HCT116 (cell line): Measurements from ENCODE around the gene COBL. TPM values are rescaled to one million over a fixed set of nuclear protein-coding genes. Genes with fewer than 3 reads are reported as not detected.

Source experiments
- ATAC-seq: fragments of 200-7000 bp; cut with Tn5 transposase; 2 replicates; pipeline ENCODE4 v1.9.1; 2020; ENCODE audit warnings: mild to moderate bottlenecking, moderate library complexity
- BruUV-seq: library from RNA; stranded (reverse); fragments of 400-500 nt; replicated peaks from 2 replicates; lab custom pipeline; 2021; lab: Mats Ljungman, UMichigan
- CTCF ChIA-PET: fragments of 300-600 bp; sonication (Branson Sonifier 250); formaldehyde crosslinking; loops from one replicate; lab custom pipeline; 2021; ENCODE audit warnings: antibody characterized with exemption; lab: Charles Lee
- POLR2A ChIA-PET: fragments of 300-600, 350-600 bp; sonication (Branson Sonifier 250); formaldehyde crosslinking; loops from one replicate; lab custom pipeline; 2021; ENCODE audit warnings: antibody characterized with exemption; lab: Charles Lee
- RAD21 ChIA-PET, 2 experiments: fragments of 300-600 bp; sonication (Branson Sonifier 250); formaldehyde crosslinking; loops; one replicate each; lab custom pipeline; 2023; ENCODE audit warnings: low total read pairs in 2 of 2; ENCODE audit not compliant: uncharacterized antibody in 2 of 2, unreplicated experiment in 2 of 2, low non-redundant PET in 1 of 2; lab: Charles Lee
- DNase-seq: peaks from one replicate; pipeline ENCODE4 v3.0.0-alpha.2; 2010; ENCODE audit warnings: low read depth, low spot score
- H2AFZ ChIP-seq: fragments of 200-600 bp; shearing (Covaris generic), sonication (generic); 2 replicates; pipeline ENCODE4 v1.6.1; 2017; ENCODE audit warnings: low read depth, mixed run types, mixed read lengths, antibody characterized with exemption, low read length; ENCODE audit not compliant: poor library complexity, severe bottlenecking
- H3K27ac ChIP-seq: 2 replicates; pipeline ENCODE4 v1.5.1; 2012; ENCODE audit warnings: low read depth, low read length
- H3K27me3 ChIP-seq: fragments of 200-600 bp; sonication (generic); 2 replicates; pipeline ENCODE4 v1.6.1; 2016; ENCODE audit warnings: mixed run types, low read length, mixed read lengths; ENCODE audit not compliant: insufficient read depth
- H3K36me3 ChIP-seq, 2 experiments: fragments of 200-500 bp in 1 of 2; fragments of 200-600 bp in 1 of 2; sonication (Bioruptor generic) in 1 of 2; sonication (generic) in 1 of 2; 2 replicates each; pipeline versions ENCODE4 v1.5.1 to v1.6.1; 2014 to 2016; ENCODE audit warnings: low read length in 2 of 2, inconsistent platforms in 1 of 2, mixed read lengths in 1 of 2, mixed run types in 1 of 2; ENCODE audit not compliant: insufficient read depth in 2 of 2, control insufficient read depth in 1 of 2
- H3K4me1 ChIP-seq, 2 experiments: fragments of 200-600 bp in 1 of 2; sonication (generic) in 1 of 2; 2 replicates each; pipeline versions ENCODE4 v1.5.1 to v1.6.1; 2012 to 2017; ENCODE audit warnings: low read length in 2 of 2, inconsistent platforms in 1 of 2, mild to moderate bottlenecking in 1 of 2, mixed read lengths in 1 of 2, mixed run types in 1 of 2, moderate library complexity in 1 of 2; ENCODE audit not compliant: insufficient read depth in 2 of 2, control insufficient read depth in 1 of 2
- H3K4me2 ChIP-seq: fragments of 200-600 bp; sonication (generic); 2 replicates; pipeline ENCODE4 v1.6.1; 2017; ENCODE audit warnings: mixed run types, low read length, mixed read lengths
- H3K4me3 ChIP-seq, 2 experiments: fragments of 200-600 bp in 1 of 2; sonication (generic) in 1 of 2; replicated peaks in 1 of 2; 2 replicates each; pipeline ENCODE4 v1.5.1; 2011 to 2016; ENCODE audit warnings: low read length in 2 of 2, control low read depth in 1 of 2, low read depth in 1 of 2, mild to moderate bottlenecking in 1 of 2, mixed read lengths in 1 of 2, mixed run types in 1 of 2
- H3K79me2 ChIP-seq: fragments of 200-600 bp; sonication (generic); 2 replicates; pipeline ENCODE4 v1.6.1; 2017; ENCODE audit warnings: mild to moderate bottlenecking, mixed run types, low read length, moderate library complexity, mixed read lengths; ENCODE audit not compliant: insufficient read depth
- H3K9ac ChIP-seq: fragments of 200-600 bp; sonication (generic); 2 replicates; pipeline ENCODE4 v1.6.1; 2016; ENCODE audit warnings: low read length, mixed read lengths
- H3K9me2 ChIP-seq: fragments of 200-600 bp; sonication (generic), shearing (Covaris generic); 2 replicates; pipeline ENCODE4 v1.6.1; 2017; ENCODE audit warnings: mixed run types, mild to moderate bottlenecking, moderate library complexity; ENCODE audit not compliant: insufficient read depth
- H3K9me3 ChIP-seq, 2 experiments: fragments of 200-500 bp in 1 of 2; fragments of 200-600 bp in 1 of 2; sonication (Bioruptor generic) in 1 of 2; sonication (generic) in 1 of 2; 2 replicates each; pipeline ENCODE4 v1.6.1; 2014 to 2017; ENCODE audit warnings: low read length in 2 of 2, mixed read lengths in 2 of 2, inconsistent platforms in 1 of 2, low read depth in 1 of 2, mild to moderate bottlenecking in 1 of 2, mixed run types in 1 of 2, moderate library complexity in 1 of 2; ENCODE audit not compliant: control insufficient read depth in 1 of 2, insufficient read depth in 1 of 2
- H4K20me1 ChIP-seq: fragments of 200-600 bp; sonication (generic), shearing (Covaris generic); 2 replicates; pipeline ENCODE4 v1.6.1; 2017; ENCODE audit warnings: mixed run types, mild to moderate bottlenecking, moderate library complexity; ENCODE audit not compliant: insufficient read depth
- ATF3 ChIP-seq: IDR thresholded peaks from 2 replicates; pipeline ENCODE4 v1.6.1; 2012
- CBX3 ChIP-seq: IDR thresholded peaks from 2 replicates; pipeline ENCODE4 v1.6.1; 2012; ENCODE audit warnings: low read depth
- CEBPB ChIP-seq: IDR thresholded peaks from 2 replicates; pipeline ENCODE4 v1.6.1; 2012; ENCODE audit warnings: low read depth
- JUND ChIP-seq: IDR thresholded peaks from 2 replicates; pipeline ENCODE4 v1.6.1; 2012
- RAD21 ChIP-seq: IDR thresholded peaks from 2 replicates; pipeline ENCODE4 v1.6.1; 2012; ENCODE audit warnings: low read depth, mild to moderate bottlenecking
- SP1 ChIP-seq: IDR thresholded peaks from 2 replicates; pipeline ENCODE4 v1.6.1; 2012; ENCODE audit warnings: low read depth
- ZBTB33 ChIP-seq: IDR thresholded peaks from 2 replicates; pipeline ENCODE4 v1.6.1; 2011; ENCODE audit warnings: mild to moderate bottlenecking, low read length, moderate library complexity; ENCODE audit not compliant: insufficient replicate concordance; ENCODE audit errors: extremely low read depth
- intact Hi-C: fragments of 100-400 bp; cut with micrococcal nuclease; formaldehyde crosslinking; loops from 2 replicates; pipeline ENCODE4 v1.10.0; 2022
- total RNA-seq: library from RNA; stranded (reverse); gene quantifications from one replicate; pipeline ENCODE4 v1.2.1, GENCODE V29; 2021; ENCODE audit not compliant: unreplicated experiment
- TF ChIP-seq, protein P1 (sequence below), 3 experiments: fragments of 200-600 bp in 1 of 3; sonication (generic) in 1 of 3; IDR thresholded peaks in 2 of 3; conservative IDR thresholded peaks in 1 of 3; 2 replicates each; pipeline ENCODE4 v1.5.1; 2012 to 2017; ENCODE audit warnings: low read depth in 2 of 3, low read length in 2 of 3, antibody characterized with exemption in 1 of 3, borderline replicate concordance in 1 of 3, control low read depth in 1 of 3, mild to moderate bottlenecking in 1 of 3, mixed read lengths in 1 of 3, mixed run types in 1 of 3, moderate library complexity in 1 of 3; ENCODE audit not compliant: insufficient read depth in 1 of 3

COBL gene
- total RNA-seq, 1 experiment from 2014 or later, result 19.3 TPM

DNA sequence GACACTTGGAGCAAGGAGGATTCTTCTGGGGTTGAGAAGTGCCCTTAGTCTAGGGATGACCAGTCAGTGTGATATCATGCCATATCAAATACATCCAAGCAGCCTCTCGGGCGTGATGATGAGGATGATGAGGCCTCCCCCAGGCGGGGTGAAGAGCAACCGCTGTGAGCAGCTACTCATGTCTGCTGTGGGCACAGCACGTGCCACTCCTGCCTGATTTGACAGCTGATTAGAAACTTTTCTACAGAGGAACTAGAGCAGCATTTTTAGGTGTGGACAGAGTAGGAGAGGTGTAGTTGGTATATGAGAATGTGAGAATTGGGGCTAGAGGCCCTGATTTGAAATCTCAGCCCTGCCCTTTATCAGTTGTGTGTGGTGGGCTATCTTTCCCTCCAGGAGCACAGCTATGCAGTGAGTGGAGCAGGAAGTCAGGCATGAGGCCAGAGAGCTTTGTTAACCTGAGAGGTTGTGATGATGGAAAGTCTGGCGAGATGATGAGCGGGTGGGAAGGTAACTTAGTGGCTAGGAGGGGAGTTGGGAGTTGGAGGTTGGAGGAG, 49.6 kb upstream of the COBL start (continued):
- TF ChIP-seq CEBPB (no peak), ATF3 (no peak), JUND (no peak), ZBTB33 (no peak), CBX3 (no peak), SP1 (no peak)

DNA sequence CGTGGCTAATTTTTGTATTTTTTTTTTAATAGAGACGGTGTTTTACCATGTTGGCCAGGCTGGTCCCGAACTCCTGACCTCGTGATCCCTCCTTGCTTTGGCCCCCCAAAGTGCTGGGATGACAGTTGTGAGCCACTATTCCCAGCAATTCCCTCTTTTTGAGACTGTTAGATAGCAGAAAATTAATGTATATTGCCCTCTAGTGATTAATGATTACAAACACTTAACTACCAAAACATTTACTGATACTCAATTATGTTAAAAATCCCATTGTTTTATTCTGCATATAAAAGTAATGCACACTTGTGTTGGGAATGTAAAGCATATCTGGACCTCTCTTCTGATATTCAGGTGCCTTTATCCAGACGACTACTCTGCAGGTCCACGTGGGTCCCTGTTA, 41.2 kb upstream of the COBL start:
- Histone ChIP-seq H2AFZ (no peak overlapping the region), H3K4me3 (no peak overlapping the region), H3K9me3 (no peaks in the 10 kb centered on the region), H3K9ac (no peak overlapping the region), H3K36me3 (no peaks in the 10 kb centered on the region), H3K27me3 (no peaks in the 10 kb centered on the region), H3K27ac (no peak overlapping the region), H3K4me1 (no peaks in the 10 kb centered on the region), H4K20me1 (no peaks in the 10 kb centered on the region), H3K4me2 (no peak overlapping the region), H3K9me2 (no peaks in the 10 kb centered on the region), H3K79me2 (no peaks in the 10 kb centered on the region)
- CTCF ChIA-PET, result interaction anchor here (1.2 to 1.8 kb wide), 4 partner anchors 133 to 197 kb away, joined by 3 to 17 read pairs (median 6); no protein-coding TSS in a partner anchor
- no peak for TF ChIP-seq ATF3
- TF ChIP-seq, protein P1, sequence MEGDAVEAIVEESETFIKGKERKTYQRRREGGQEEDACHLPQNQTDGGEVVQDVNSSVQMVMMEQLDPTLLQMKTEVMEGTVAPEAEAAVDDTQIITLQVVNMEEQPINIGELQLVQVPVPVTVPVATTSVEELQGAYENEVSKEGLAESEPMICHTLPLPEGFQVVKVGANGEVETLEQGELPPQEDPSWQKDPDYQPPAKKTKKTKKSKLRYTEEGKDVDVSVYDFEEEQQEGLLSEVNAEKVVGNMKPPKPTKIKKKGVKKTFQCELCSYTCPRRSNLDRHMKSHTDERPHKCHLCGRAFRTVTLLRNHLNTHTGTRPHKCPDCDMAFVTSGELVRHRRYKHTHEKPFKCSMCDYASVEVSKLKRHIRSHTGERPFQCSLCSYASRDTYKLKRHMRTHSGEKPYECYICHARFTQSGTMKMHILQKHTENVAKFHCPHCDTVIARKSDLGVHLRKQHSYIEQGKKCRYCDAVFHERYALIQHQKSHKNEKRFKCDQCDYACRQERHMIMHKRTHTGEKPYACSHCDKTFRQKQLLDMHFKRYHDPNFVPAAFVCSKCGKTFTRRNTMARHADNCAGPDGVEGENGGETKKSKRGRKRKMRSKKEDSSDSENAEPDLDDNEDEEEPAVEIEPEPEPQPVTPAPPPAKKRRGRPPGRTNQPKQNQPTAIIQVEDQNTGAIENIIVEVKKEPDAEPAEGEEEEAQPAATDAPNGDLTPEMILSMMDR (IDR thresholded peaks at IDR 0.05 in 2 of 3, conservative IDR thresholded peaks at IDR 0.05 in 1 of 3; ENCODE audit: borderline replicate concordance in 1 of 3, insufficient read depth in 1 of 3, low read depth in 2 of 3, low read length in 2 of 3), result peak in 2 of 3 experiments; percentile 26 to 59; a peak in 2 of 6 replicates
- peak; percentile 70 for TF ChIP-seq RAD21
- intact Hi-C loops, result loop anchor here (2.0 kb wide), 1 partner anchor 195 kb away; no protein-coding TSS in a partner anchor
- ATAC-seq (peak; percentile 25; the same call in 1 of the 2 replicates), DNase-seq (no peak)
- RAD21 ChIA-PET, result interaction anchor here (0.6 to 1.7 kb wide), 4 partner anchors 133 to 195 kb away, joined by 3 to 7 read pairs (median 4); no protein-coding TSS in a partner anchor
- no TSS peak for BruUV-seq
- POLR2A ChIA-PET, result no interaction called here
